ENCODE measurements around the gene OR14I1.
"Not testable (repeated sequence)": the region's sequence is repeated elsewhere in the genome, so short reads cannot be mapped to it uniquely, and the experiment has no call there.

Gene OR14I1

GRCh38 chr1:248670003-248670402 lies 32.6 kb downstream of the OR14I1 start:
- Histone ChIP-seq H3K27me3 (ENCODE audit: control insufficient read depth in 3 of 3, insufficient read depth in 3 of 3, low read depth in 1 of 3, low read length in 3 of 3) (no peaks in the 10 kb centered on the region), H3K18ac (ENCODE audit: low read length) (no peak overlapping the region), H3K27ac (replicated peaks; ENCODE audit: low read length) (no peak overlapping the region), H2AFZ (ENCODE audit: low read length) (no peak overlapping the region), H3K4ac (ENCODE audit: low read length) (no peak overlapping the region), H4K8ac (ENCODE audit: low read depth, low read length) (no peak overlapping the region), H3K4me2 (ENCODE audit: insufficient read depth, low read length, poor library complexity, severe bottlenecking) (no peak overlapping the region), H3K23ac (ENCODE audit: low read depth, low read length, poor library complexity) (no peak overlapping the region), H3K9me3 (replicated peaks in 1 of 2; ENCODE audit: control insufficient read depth in 2 of 2, insufficient read depth in 1 of 2, low read depth in 1 of 2, low read length in 2 of 2) (peaks cover 6 to 7% of the 10 kb centered on the region in 2 donors), H2BK120ac (ENCODE audit: low read depth, low read length) (no peak overlapping the region), H2AK5ac (ENCODE audit: low read depth, low read length) (no peak overlapping the region), H3K9ac (ENCODE audit: low read depth, low read length, poor library complexity) (no peak overlapping the region), H3K14ac (ENCODE audit: low read length) (no peak overlapping the region), H4K91ac (ENCODE audit: low read depth, low read length, poor library complexity) (no peak overlapping the region), H3K4me3 (ENCODE audit: low read length in 2 of 2) (no peak overlapping the region), H2BK15ac (ENCODE audit: low read length) (no peak overlapping the region), H3K36me3 (replicated peaks in 1 of 2; ENCODE audit: control insufficient read depth in 2 of 2, insufficient read depth in 2 of 2, low read length in 2 of 2) (no peaks in the 10 kb centered on the region), H3K79me1 (ENCODE audit: low read depth, low read length) (no peaks in the 10 kb centered on the region), H3K4me1 (ENCODE audit: control insufficient read depth in 2 of 2, insufficient read depth in 1 of 2, low read depth in 1 of 2, low read length in 2 of 2) (no peaks in the 10 kb centered on the region), H2BK5ac (ENCODE audit: low read length) (no peak overlapping the region), H2BK12ac (ENCODE audit: low read length) (no peak overlapping the region)
- WGBS, 2 donors (ENCODE audit: extremely low coverage in 2 of 2, insufficient read length in 2 of 2, insufficient replicate concordance in 1 of 2) = no CpG with 5 or more reads among the region's 1 CpG
- no peak for DNase-seq (ENCODE audit: low spot score)

GRCh38 chr1:248663453-248664328 lies 38.9 kb downstream of the OR14I1 start:
- H4K8ac ChIP-seq (ENCODE audit: low read depth, low read length); H3K9ac ChIP-seq (ENCODE audit: low read depth, low read length, poor library complexity); H2AK5ac ChIP-seq (ENCODE audit: low read depth, low read length); H3K4me1 ChIP-seq (ENCODE audit: control insufficient read depth in 2 of 2, insufficient read depth in 1 of 2, low read depth in 1 of 2, low read length in 2 of 2); H2BK120ac ChIP-seq (ENCODE audit: low read depth, low read length); H2AFZ ChIP-seq (ENCODE audit: low read length); H2BK15ac ChIP-seq (ENCODE audit: low read length); H3K4me3 ChIP-seq (ENCODE audit: low read length in 2 of 2); H2BK5ac ChIP-seq (ENCODE audit: low read length); H3K23ac ChIP-seq (ENCODE audit: low read depth, low read length, poor library complexity); H3K27ac ChIP-seq (replicated peaks; ENCODE audit: low read length); H3K4ac ChIP-seq (ENCODE audit: low read length); H3K14ac ChIP-seq (ENCODE audit: low read length); H3K79me1 ChIP-seq (ENCODE audit: low read depth, low read length); H3K18ac ChIP-seq (ENCODE audit: low read length); H3K9me3 ChIP-seq (replicated peaks in 1 of 2; ENCODE audit: control insufficient read depth in 2 of 2, insufficient read depth in 1 of 2, low read depth in 1 of 2, low read length in 2 of 2); H3K27me3 ChIP-seq (ENCODE audit: control insufficient read depth in 3 of 3, insufficient read depth in 3 of 3, low read depth in 1 of 3, low read length in 3 of 3); H2BK12ac ChIP-seq (ENCODE audit: low read length); DNase-seq (ENCODE audit: low spot score); H4K91ac ChIP-seq (ENCODE audit: low read depth, low read length, poor library complexity); H3K36me3 ChIP-seq (replicated peaks in 1 of 2; ENCODE audit: control insufficient read depth in 2 of 2, insufficient read depth in 2 of 2, low read length in 2 of 2); H3K4me2 ChIP-seq (ENCODE audit: insufficient read depth, low read length, poor library complexity, severe bottlenecking): not testable (repeated sequence)
- no CpG with 5 or more reads among the region's 5 CpGs for WGBS, 2 donors (ENCODE audit: extremely low coverage in 2 of 2, insufficient read length in 2 of 2, insufficient replicate concordance in 1 of 2)

- not testable (repeated sequence) for H3K9me3 ChIP-seq (replicated peaks in 1 of 2; ENCODE audit: control insufficient read depth in 2 of 2, insufficient read depth in 1 of 2, low read depth in 1 of 2, low read length in 2 of 2); H3K27ac ChIP-seq (replicated peaks; ENCODE audit: low read length); H3K27me3 ChIP-seq (ENCODE audit: control insufficient read depth in 3 of 3, insufficient read depth in 3 of 3, low read depth in 1 of 3, low read length in 3 of 3); H3K79me1 ChIP-seq (ENCODE audit: low read depth, low read length); H2BK5ac ChIP-seq (ENCODE audit: low read length); H3K36me3 ChIP-seq (replicated peaks in 1 of 2; ENCODE audit: control insufficient read depth in 2 of 2, insufficient read depth in 2 of 2, low read length in 2 of 2); H2BK12ac ChIP-seq (ENCODE audit: low read length); H2BK120ac ChIP-seq (ENCODE audit: low read depth, low read length); H3K9ac ChIP-seq (ENCODE audit: low read depth, low read length, poor library complexity); H2AK5ac ChIP-seq (ENCODE audit: low read depth, low read length); H3K4ac ChIP-seq (ENCODE audit: low read length); H4K8ac ChIP-seq (ENCODE audit: low read depth, low read length); H2AFZ ChIP-seq (ENCODE audit: low read length); H3K4me2 ChIP-seq (ENCODE audit: insufficient read depth, low read length, poor library complexity, severe bottlenecking); H3K23ac ChIP-seq (ENCODE audit: low read depth, low read length, poor library complexity); H3K14ac ChIP-seq (ENCODE audit: low read length); H3K4me1 ChIP-seq (ENCODE audit: control insufficient read depth in 2 of 2, insufficient read depth in 1 of 2, low read depth in 1 of 2, low read length in 2 of 2); DNase-seq (ENCODE audit: low spot score); H3K4me3 ChIP-seq (ENCODE audit: low read length in 2 of 2); H2BK15ac ChIP-seq (ENCODE audit: low read length); H4K91ac ChIP-seq (ENCODE audit: low read depth, low read length, poor library complexity); H3K18ac ChIP-seq (ENCODE audit: low read length)
- no CpG with 5 or more reads among the region's 6 CpGs for WGBS, 2 donors (ENCODE audit: extremely low coverage in 2 of 2, insufficient read length in 2 of 2, insufficient replicate concordance in 1 of 2)
Measured at GRCh38 chr1:248656797-248657196, 45.8 kb downstream of the OR14I1 start.

- not testable (repeated sequence) for H3K4me3 ChIP-seq (ENCODE audit: low read length in 2 of 2); H2BK12ac ChIP-seq (ENCODE audit: low read length); H3K79me1 ChIP-seq (ENCODE audit: low read depth, low read length); H2AK5ac ChIP-seq (ENCODE audit: low read depth, low read length); H3K23ac ChIP-seq (ENCODE audit: low read depth, low read length, poor library complexity); H3K4me2 ChIP-seq (ENCODE audit: insufficient read depth, low read length, poor library complexity, severe bottlenecking); H3K18ac ChIP-seq (ENCODE audit: low read length); H2BK15ac ChIP-seq (ENCODE audit: low read length); H3K27ac ChIP-seq (replicated peaks; ENCODE audit: low read length); DNase-seq (ENCODE audit: low spot score); H3K14ac ChIP-seq (ENCODE audit: low read length); H3K27me3 ChIP-seq (ENCODE audit: control insufficient read depth in 3 of 3, insufficient read depth in 3 of 3, low read depth in 1 of 3, low read length in 3 of 3); H3K9ac ChIP-seq (ENCODE audit: low read depth, low read length, poor library complexity); H2BK120ac ChIP-seq (ENCODE audit: low read depth, low read length); H2BK5ac ChIP-seq (ENCODE audit: low read length); H3K9me3 ChIP-seq (replicated peaks in 1 of 2; ENCODE audit: control insufficient read depth in 2 of 2, insufficient read depth in 1 of 2, low read depth in 1 of 2, low read length in 2 of 2); H3K4me1 ChIP-seq (ENCODE audit: control insufficient read depth in 2 of 2, insufficient read depth in 1 of 2, low read depth in 1 of 2, low read length in 2 of 2); H4K8ac ChIP-seq (ENCODE audit: low read depth, low read length); H3K4ac ChIP-seq (ENCODE audit: low read length); H3K36me3 ChIP-seq (replicated peaks in 1 of 2; ENCODE audit: control insufficient read depth in 2 of 2, insufficient read depth in 2 of 2, low read length in 2 of 2); H4K91ac ChIP-seq (ENCODE audit: low read depth, low read length, poor library complexity); H2AFZ ChIP-seq (ENCODE audit: low read length)
- WGBS, 2 donors (ENCODE audit: extremely low coverage in 2 of 2, insufficient read length in 2 of 2, insufficient replicate concordance in 1 of 2) = no CpG with 5 or more reads among the region's 3 CpGs
Measured at GRCh38 chr1:248655354-248655753, 47.2 kb downstream of the OR14I1 start, which contains the start of gene OR2T27. TSS of gene OR2T27 (minus strand) at chr1:248655528. CDS start at chr1:248650884, 4,644 bp downstream.
